B cell (primary cell): ENCODE results near the gene RCHY1. TPM values are rescaled to one million over a fixed set of nuclear protein-coding genes. Genes with fewer than 3 reads are reported as not detected.
"Not testable (repeated sequence)": the region's sequence is repeated elsewhere in the genome, so short reads cannot be mapped to it uniquely, and the experiment has no call there.

Experiments used
- ATAC-seq: fragments of 200-7000 bp; cut with Tn5 transposase; one replicate; pipeline ENCODE4 v1.10.0; 2021; ENCODE audit warnings: low read depth, mild to moderate bottlenecking, moderate number of reproducible peaks, moderate library complexity
- CTCF ChIA-PET: fragments of 350-600 bp; sonication (Branson Sonifier 250); formaldehyde crosslinking; loops from one replicate; lab custom pipeline; 2021; ENCODE audit warnings: antibody characterized with exemption, inconsistent platforms; lab: Charles Lee
- POLR2A ChIA-PET: fragments of 350-600 bp; sonication (Branson Sonifier 250); formaldehyde crosslinking; loops from one replicate; lab custom pipeline; 2021; ENCODE audit warnings: antibody characterized with exemption; lab: Charles Lee
- DNase-seq: peaks from one replicate; pipeline ENCODE4 v3.0.0; 2013
- H2AFZ ChIP-seq: 2 replicates; pipeline ENCODE4 v1.6.1; 2012; ENCODE audit warnings: mild to moderate bottlenecking, low read depth, low read length; ENCODE audit not compliant: insufficient read depth, poor library complexity, severe bottlenecking
- H3K27ac ChIP-seq, 2 donors: 1 replicate in 1 of 2; 2 replicates in 1 of 2; pipeline ENCODE4 v1.5.1; 2012 to 2013; ENCODE audit warnings: low read length in 2 of 2, mild to moderate bottlenecking in 2 of 2, moderate library complexity in 1 of 2
- H3K27me3 ChIP-seq, 4 experiments: fragments of 200-600 bp in 1 of 4; sonication (generic) in 1 of 4; replicated peaks in 1 of 4; 1 replicate in 2 of 4; 2 replicates in 2 of 4; pipeline versions ENCODE4 v1.6.1 to v1.7.0; 2013 to 2016; ENCODE audit warnings: low read length in 3 of 4, mild to moderate bottlenecking in 2 of 4, mixed read lengths in 1 of 4, moderate library complexity in 1 of 4; ENCODE audit not compliant: insufficient read depth in 4 of 4, control insufficient read depth in 3 of 4; ENCODE audit errors: control extremely low read depth in 1 of 4
- H3K36me3 ChIP-seq, 2 experiments: replicated peaks in 1 of 2; 1 replicate in 1 of 2; 2 replicates in 1 of 2; pipeline versions ENCODE4 v1.6.1 to v1.7.1; 2013; ENCODE audit warnings: low read length in 1 of 2; ENCODE audit not compliant: insufficient read depth in 2 of 2, control insufficient read depth in 1 of 2; ENCODE audit errors: control extremely low read depth in 1 of 2, extremely low read depth in 1 of 2
- H3K4me1 ChIP-seq, 2 donors: fragments of 200-600 bp in 1 of 2; sonication (generic) in 1 of 2; 1 replicate in 1 of 2; 2 replicates in 1 of 2; pipeline versions ENCODE4 v1.5.1 to v1.6.1; 2013 to 2017; ENCODE audit warnings: low read length in 2 of 2; ENCODE audit not compliant: control insufficient read depth in 2 of 2, insufficient read depth in 2 of 2
- H3K4me2 ChIP-seq: replicated peaks from 2 replicates; pipeline ENCODE3; 2012; ENCODE audit warnings: mild to moderate bottlenecking, low read depth, low read length; ENCODE audit not compliant: poor library complexity, severe bottlenecking
- H3K4me3 ChIP-seq, 5 experiments: fragments of 200-600 bp in 1 of 5; sonication (generic) in 1 of 5; 1 replicate in 3 of 5; 2 replicates in 2 of 5; pipeline versions ENCODE4 v1.5.1 to v1.7.0; 2011 to 2016; ENCODE audit warnings: low read length in 4 of 5, mild to moderate bottlenecking in 4 of 5, low read depth in 2 of 5, control low read depth in 1 of 5, moderate library complexity in 1 of 5; ENCODE audit not compliant: insufficient read depth in 1 of 5; ENCODE audit errors: control extremely low read depth in 1 of 5, extremely low read depth in 1 of 5
- H3K79me2 ChIP-seq: fragments of 200-600 bp; sonication (generic); one replicate; pipeline ENCODE4 v1.6.0; 2016; ENCODE audit warnings: low read length; ENCODE audit not compliant: control insufficient read depth, insufficient read depth
- H3K9ac ChIP-seq: fragments of 200-600 bp; sonication (generic); 2 replicates; pipeline ENCODE4 v1.6.1; 2017; ENCODE audit warnings: mild to moderate bottlenecking, low read length, moderate library complexity
- H3K9me3 ChIP-seq, 3 donors: one replicate each; pipeline versions ENCODE4 v1.6.1 to v1.7.1; 2013; ENCODE audit warnings: low read length in 2 of 3; ENCODE audit not compliant: control insufficient read depth in 2 of 3, insufficient read depth in 1 of 3; ENCODE audit errors: control extremely low read depth in 1 of 3
- H4K20me1 ChIP-seq: 2 replicates; pipeline ENCODE4 v1.6.0; 2012; ENCODE audit warnings: mild to moderate bottlenecking, low read length; ENCODE audit not compliant: insufficient read depth, control insufficient read depth, poor library complexity, severe bottlenecking
- H3K27ac Mint-ChIP-seq: one replicate; pipeline ENCODE4 v1.8.0; 2021; ENCODE audit warnings: mixed read lengths
- H3K27me3 Mint-ChIP-seq: one replicate; pipeline ENCODE4 v1.8.0; 2021; ENCODE audit warnings: mixed read lengths
- H3K4me1 Mint-ChIP-seq: one replicate; pipeline ENCODE4 v1.8.0; 2021; ENCODE audit warnings: mixed read lengths
- H3K4me3 Mint-ChIP-seq: one replicate; pipeline ENCODE4 v1.8.0; 2021; ENCODE audit warnings: mixed read lengths
- H3K9me3 Mint-ChIP-seq: one replicate; pipeline ENCODE4 v1.8.0; 2022; ENCODE audit warnings: mixed read lengths; ENCODE audit not compliant: insufficient read depth
- CTCF ChIP-seq: fragments of 200-600 bp; IDR thresholded peaks from one replicate; pipeline ENCODE4 v1.8.0; 2022; ENCODE audit warnings: antibody characterized with exemption, mild to moderate bottlenecking
- EZH2 ChIP-seq: IDR thresholded peaks from 2 replicates; pipeline ENCODE4 v1.6.1; 2012; ENCODE audit warnings: borderline replicate concordance, low read depth, mild to moderate bottlenecking, moderate library complexity, low read length; ENCODE audit not compliant: insufficient read depth, poor library complexity, severe bottlenecking
- WGBS: methylation state at CpG from one replicate; pipeline ENCODE4 v1.1.5; 2013; ENCODE audit warnings: missing lambda C conversion rate; ENCODE audit not compliant: insufficient coverage; 5-methylcytosine and 5-hydroxymethylcytosine counted together
- intact Hi-C: fragments of 100-400 bp; cut with micrococcal nuclease; formaldehyde crosslinking; loops from one replicate; pipeline ENCODE4 v1.10.0; 2022
- polyA plus RNA-seq: library from polyadenylated mRNA; depleted of rRNA; stranded (reverse); fragments of >200 nt; gene quantifications from 2 replicates; pipeline ENCODE4 v1.2.3, GENCODE V29; 2012
- total RNA-seq, 2 donors: library from RNA; stranded (reverse); fragments of 120-200 nt in 1 of 2; gene quantifications; 1 replicate in 1 of 2; 2 replicates in 1 of 2; pipeline versions ENCODE4 v1.2.3 to v1.2.4, GENCODE V29; 2013 to 2022

The RCHY1 gene
- total and polyA plus RNA-seq, 2 donors (not counting 1 experiment from before 2014, with no cell fraction given): 19.8 to 33.3 TPM

GRCh38 chr4:75545526-75545925 is 31.3 kb upstream of the RCHY1 start:
- Mint-ChIP-seq H3K9me3 (no peaks in the 10 kb centered on the region), H3K27me3 (no peaks in the 10 kb centered on the region), H3K27ac (no peak overlapping the region), H3K4me3 (no peak overlapping the region), H3K4me1 (no peaks in the 10 kb centered on the region)
- Histone ChIP-seq H3K9me3 (no peaks in the 10 kb centered on the region), H3K36me3 (peaks cover 0 to 2% of the 10 kb centered on the region in 2 experiments), H3K27me3 (no peaks in the 10 kb centered on the region), H3K4me2 (no peak overlapping the region), H3K9ac (no peak overlapping the region), H2AFZ (no peak overlapping the region), H3K4me1 (no peaks in the 10 kb centered on the region), H3K79me2 (no peaks in the 10 kb centered on the region), H4K20me1 (no peaks in the 10 kb centered on the region), H3K27ac (no peak overlapping the region), H3K4me3 (no peak overlapping the region)
- intact Hi-C loops: no loop called here
- WGBS: 94% methylated on average over 5 of the region's 5 CpGs
- DNase-seq (no peak), ATAC-seq (no peak)
- TF ChIP-seq CTCF (no peak), EZH2 (no peak)
- POLR2A ChIA-PET: no interaction called here
- CTCF ChIA-PET: no interaction called here

GRCh38 chr4:75544870-75545269 is 30.7 kb upstream of the RCHY1 start:
- no peak overlapping the region for H3K4me3 ChIP-seq
- Mint-ChIP-seq H3K9me3 (no peaks in the 10 kb centered on the region), H3K27me3 (no peaks in the 10 kb centered on the region), H3K4me1 (no peaks in the 10 kb centered on the region), H3K27ac (no peak overlapping the region), H3K4me3 (no peak overlapping the region)
- peaks cover 0 to 2% of the 10 kb centered on the region in 2 experiments for H3K36me3 ChIP-seq
- ATAC-seq (no peak), DNase-seq (no peak)
- H3K9me3 ChIP-seq: no peaks in the 10 kb centered on the region
- CTCF ChIA-PET: no interaction called here
- no peaks in the 10 kb centered on the region for H4K20me1 ChIP-seq
- intact Hi-C loops: no loop called here
- H3K4me1 ChIP-seq: no peaks in the 10 kb centered on the region
- 100% methylated on average over 2 of the region's 3 CpGs for WGBS
- TF ChIP-seq EZH2 (no peak), CTCF (no peak)
- POLR2A ChIA-PET: no interaction called here
- H2AFZ ChIP-seq: no peak overlapping the region
- no peaks in the 10 kb centered on the region for H3K27me3 ChIP-seq
- H3K9ac ChIP-seq: no peak overlapping the region
- H3K4me2 ChIP-seq: no peak overlapping the region
- H3K27ac ChIP-seq: no peak overlapping the region
- no peaks in the 10 kb centered on the region for H3K79me2 ChIP-seq

DNA sequence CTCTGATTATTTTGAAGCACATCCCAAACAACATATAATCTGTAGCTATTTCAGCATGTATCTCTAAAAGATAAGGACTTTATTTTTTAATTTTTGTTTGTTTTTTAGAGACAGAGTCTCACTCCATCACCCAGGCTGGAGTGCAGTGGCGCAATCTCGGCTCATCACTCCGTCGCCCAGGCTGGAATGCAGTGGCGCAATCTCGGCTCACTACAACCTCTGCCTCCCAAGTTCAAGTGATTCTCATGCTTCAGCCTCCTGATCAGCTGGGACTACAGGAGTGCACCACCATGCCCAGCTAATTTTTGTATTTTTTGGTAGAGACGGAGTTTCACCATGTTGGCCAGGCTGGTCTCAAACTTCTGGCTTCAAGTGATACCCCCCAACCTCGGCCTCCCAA is 30.0 kb upstream of the RCHY1 start:
- CTCF ChIA-PET: interaction anchor here (1.2 kb wide), 1 partner anchor 26 kb away, joined by 3 read pairs; no protein-coding TSS in a partner anchor
- H3K4me1 Mint-ChIP-seq, ATAC-seq, H3K79me2 ChIP-seq, H3K27ac ChIP-seq, H3K4me3 Mint-ChIP-seq, H3K9me3 Mint-ChIP-seq, DNase-seq, H3K27me3 ChIP-seq, H3K4me3 ChIP-seq, H2AFZ ChIP-seq, H3K27me3 Mint-ChIP-seq, H3K4me2 ChIP-seq, intact Hi-C loops, POLR2A ChIA-PET, H3K4me1 ChIP-seq, H3K9me3 ChIP-seq, H4K20me1 ChIP-seq, H3K36me3 ChIP-seq, H3K27ac Mint-ChIP-seq, H3K9ac ChIP-seq: not testable (repeated sequence)
- WGBS: 98% methylated on average over 6 of the region's 8 CpGs
